ENCODE data around the gene FANCM. TPM values are rescaled to one million over a fixed set of nuclear protein-coding genes. Genes with fewer than 3 reads are reported as not detected.
"Not testable (repeated sequence)": the region's sequence is repeated elsewhere in the genome, so short reads cannot be mapped to it uniquely, and the experiment has no call there.

The FANCM gene
- total RNA-seq, 1 donor from 2014 or later = 9.9 TPM

GRCh38 chr14:45134051-45134958 lies 1.4 kb upstream of the FANCM start, which contains the start of gene FKBP3:
Gene FKBP3 (minus strand): TSS chr14:45134481. CDS start chr14:45134456, 25 bp downstream.
- DNase-seq (ENCODE audit: low spot score in 2 of 2, unreplicated experiment in 2 of 2) = peak; percentile 93 to 94
- no peaks in the 10 kb centered on the region for H3K27me3 Mint-ChIP-seq (ENCODE audit: low read depth)
- no peak for TF ChIP-seq CTCF (IDR thresholded peaks at IDR 0.05; ENCODE audit: unreplicated experiment)
- H3K9me3 Mint-ChIP-seq = no peaks in the 10 kb centered on the region
- peak within 1 kb of the TSS; percentile 98 for H3K4me3 Mint-ChIP-seq
- peak within 1 kb of the TSS; percentile 99 for H3K27ac Mint-ChIP-seq
- peaks cover 36% of the 10 kb centered on the region for H3K4me1 Mint-ChIP-seq
- no peaks in the 10 kb centered on the region for H3K36me3 Mint-ChIP-seq

GRCh38 chr14:45135156-45135555 lies 574 bp upstream of the FANCM start:
- no peak for TF ChIP-seq CTCF (IDR thresholded peaks at IDR 0.05; ENCODE audit: unreplicated experiment)
- DNase-seq (ENCODE audit: low spot score in 2 of 2, unreplicated experiment in 2 of 2) = no peak
- Mint-ChIP-seq H3K27me3 (ENCODE audit: low read depth) (no peaks in the 10 kb centered on the region), H3K36me3 (no peaks in the 10 kb centered on the region), H3K27ac (peak overlapping the region; percentile 99), H3K4me3 (peak overlapping the region; percentile 98), H3K9me3 (no peaks in the 10 kb centered on the region), H3K4me1 (peaks cover 36% of the 10 kb centered on the region)

- no peaks in the 10 kb centered on the region for H3K36me3 Mint-ChIP-seq
- DNase-seq (ENCODE audit: low spot score in 2 of 2, unreplicated experiment in 2 of 2) = no peak
- no peaks in the 10 kb centered on the region for H3K9me3 Mint-ChIP-seq
- H3K4me1 Mint-ChIP-seq = peaks cover 32% of the 10 kb centered on the region
- TF ChIP-seq CTCF (IDR thresholded peaks at IDR 0.05; ENCODE audit: unreplicated experiment) = no peak
- peak overlapping the region; percentile 99 for H3K27ac Mint-ChIP-seq
- H3K4me3 Mint-ChIP-seq = peak overlapping the region; percentile 98
- H3K27me3 Mint-ChIP-seq (ENCODE audit: low read depth) = no peaks in the 10 kb centered on the region
These were observed 669 bp downstream of the FANCM start for GRCh38 chr14:45136399-45136798.

GRCh38 chr14:45140661-45141187 lies 5.0 kb downstream of the FANCM start:
- DNase-seq (ENCODE audit: low spot score in 2 of 2, unreplicated experiment in 2 of 2) = no peak
- Mint-ChIP-seq H3K27me3 (ENCODE audit: low read depth) (no peaks in the 10 kb centered on the region), H3K36me3 (peaks cover 7% of the 10 kb centered on the region), H3K9me3 (no peaks in the 10 kb centered on the region), H3K4me1 (peaks cover 21% of the 10 kb centered on the region), H3K4me3 (no peak overlapping the region), H3K27ac (no peak overlapping the region)
- TF ChIP-seq CTCF (IDR thresholded peaks at IDR 0.05; ENCODE audit: unreplicated experiment) = no peak

- not testable (repeated sequence) for H3K4me3 Mint-ChIP-seq; H3K27ac Mint-ChIP-seq; H3K9me3 Mint-ChIP-seq; H3K36me3 Mint-ChIP-seq; H3K27me3 Mint-ChIP-seq (ENCODE audit: low read depth); DNase-seq (ENCODE audit: low spot score in 2 of 2, unreplicated experiment in 2 of 2)
- H3K4me1 Mint-ChIP-seq = peaks cover 13% of the 10 kb centered on the region
These were observed 6.4 kb downstream of the FANCM start for GRCh38 chr14:45142083-45142482.

DNA sequence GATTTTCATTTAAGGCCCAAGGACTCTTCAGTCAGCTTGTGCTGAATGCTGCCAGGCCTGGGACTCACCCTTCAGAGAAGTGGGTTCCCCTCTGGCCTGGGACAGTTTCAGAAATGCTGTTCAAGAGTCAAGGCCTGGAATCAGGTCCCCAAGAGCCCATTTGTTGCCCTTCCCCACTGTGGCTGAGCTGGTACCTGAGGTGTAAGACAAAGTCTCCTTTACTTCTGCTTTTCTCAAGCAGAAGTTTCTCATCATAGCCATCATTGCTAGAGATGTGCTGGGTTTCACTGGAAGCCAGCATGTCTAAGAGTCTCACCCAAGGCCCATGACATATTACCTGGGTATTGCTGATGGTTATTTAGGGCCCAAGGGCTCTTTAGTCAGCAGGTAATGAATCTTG lies 8.9 kb downstream of the FANCM start:
- no peaks in the 10 kb centered on the region for H3K27me3 Mint-ChIP-seq (ENCODE audit: low read depth)
- H3K27ac Mint-ChIP-seq = no peak overlapping the region
- no peak for TF ChIP-seq CTCF (IDR thresholded peaks at IDR 0.05; ENCODE audit: unreplicated experiment)
- H3K4me1 Mint-ChIP-seq = no peaks in the 10 kb centered on the region
- H3K36me3 Mint-ChIP-seq = peaks cover 8% of the 10 kb centered on the region
- DNase-seq (ENCODE audit: low spot score in 2 of 2, unreplicated experiment in 2 of 2) = no peak
- no peak overlapping the region for H3K4me3 Mint-ChIP-seq
- H3K9me3 Mint-ChIP-seq = no peaks in the 10 kb centered on the region

Data from mesothelial cell of epicardium (in vitro differentiated cells).